H9 (cell line): ENCODE data around the gene LSM7. TPM values are rescaled to one million over a fixed set of nuclear protein-coding genes. Genes with fewer than 3 reads are reported as not detected.

Experiments used
- DNase-seq: peaks from one replicate; pipeline ENCODE4 v3.0.0-alpha.2; 2017
- H2AFZ ChIP-seq: one replicate; pipeline ENCODE4 v1.6.1; 2013; ENCODE audit warnings: mild to moderate bottlenecking, low read length, control low read depth, moderate library complexity
- H2AK5ac ChIP-seq: 2 replicates; pipeline ENCODE4 v1.6.1; 2013; ENCODE audit warnings: low read length, control low read depth, mixed read lengths; ENCODE audit not compliant: insufficient read length
- H2BK120ac ChIP-seq: one replicate; pipeline ENCODE4 v1.6.1; 2013; ENCODE audit warnings: low read depth, mild to moderate bottlenecking, low read length, control low read depth, inconsistent platforms; ENCODE audit not compliant: poor library complexity, severe bottlenecking
- H2BK12ac ChIP-seq: 2 replicates; pipeline ENCODE4 v1.6.1; 2013; ENCODE audit warnings: low read length, control low read depth, mixed read lengths, low read depth; ENCODE audit not compliant: insufficient read length
- H2BK15ac ChIP-seq: 2 replicates; pipeline ENCODE4 v1.6.1; 2013; ENCODE audit warnings: low read depth, low read length, control low read depth
- H2BK20ac ChIP-seq: one replicate; pipeline ENCODE4 v1.6.1; 2013; ENCODE audit warnings: low read depth, mild to moderate bottlenecking, low read length, control low read depth, inconsistent platforms; ENCODE audit not compliant: poor library complexity, severe bottlenecking
- H2BK5ac ChIP-seq: 2 replicates; pipeline ENCODE4 v1.6.1; 2013; ENCODE audit warnings: low read length, control low read depth, mixed read lengths; ENCODE audit not compliant: insufficient read length
- H3K14ac ChIP-seq: 2 replicates; pipeline ENCODE4 v1.6.1; 2013; ENCODE audit warnings: low read length, control low read depth; ENCODE audit not compliant: insufficient read depth
- H3K18ac ChIP-seq: 2 replicates; pipeline ENCODE4 v1.6.1; 2013; ENCODE audit warnings: low read depth, mild to moderate bottlenecking, mixed read lengths, low read length, control low read depth; ENCODE audit not compliant: insufficient read length
- H3K23ac ChIP-seq: 2 replicates; pipeline ENCODE4 v1.6.1; 2013; ENCODE audit warnings: low read length, control low read depth, mixed read lengths, low read depth; ENCODE audit not compliant: insufficient read length
- H3K23me2 ChIP-seq: 2 replicates; pipeline ENCODE4 v1.6.1; 2013; ENCODE audit warnings: low read depth, mild to moderate bottlenecking, mixed read lengths, low read length, control low read depth; ENCODE audit not compliant: insufficient read length, poor library complexity, severe bottlenecking
- H3K27ac ChIP-seq: 2 replicates; pipeline ENCODE4 v1.5.1; 2013; ENCODE audit warnings: low read length, control low read depth, mixed read lengths, low read depth; ENCODE audit not compliant: insufficient read length
- H3K27me3 ChIP-seq: 2 replicates; pipeline ENCODE4 v1.6.1; 2013; ENCODE audit warnings: low read length, control low read depth, inconsistent platforms; ENCODE audit not compliant: insufficient read depth
- H3K4ac ChIP-seq: 2 replicates; pipeline ENCODE4 v1.6.1; 2013; ENCODE audit warnings: low read depth, mild to moderate bottlenecking, control low read depth, inconsistent platforms, low read length, moderate library complexity
- H3K4me1 ChIP-seq: 2 replicates; pipeline ENCODE4 v1.6.1; 2013; ENCODE audit warnings: low read length, control low read depth, inconsistent platforms; ENCODE audit not compliant: insufficient read depth
- H3K4me2 ChIP-seq: 2 replicates; pipeline ENCODE4 v1.6.1; 2013; ENCODE audit warnings: low read length, control low read depth, mixed read lengths; ENCODE audit not compliant: insufficient read length, insufficient read depth
- H3K56ac ChIP-seq: 2 replicates; pipeline ENCODE4 v1.6.1; 2013; ENCODE audit warnings: low read depth, mild to moderate bottlenecking, mixed read lengths, low read length, control low read depth; ENCODE audit not compliant: insufficient read length
- H3K79me1 ChIP-seq: 2 replicates; pipeline ENCODE4 v1.6.1; 2013; ENCODE audit warnings: low read depth, mild to moderate bottlenecking, moderate library complexity, low read length, control low read depth, inconsistent platforms; ENCODE audit not compliant: insufficient read depth, poor library complexity, severe bottlenecking
- H3K79me2 ChIP-seq: 2 replicates; pipeline ENCODE4 v1.6.1; 2013; ENCODE audit warnings: low read length, control low read depth, inconsistent platforms; ENCODE audit not compliant: insufficient read depth
- H3K9ac ChIP-seq: 2 replicates; pipeline ENCODE4 v1.6.1; 2013; ENCODE audit warnings: low read length, control low read depth, mixed read lengths; ENCODE audit not compliant: insufficient read length; ENCODE audit errors: extremely low read depth
- H3K9me3 ChIP-seq: one replicate; pipeline ENCODE4 v1.6.1; 2013; ENCODE audit warnings: low read depth, low read length, inconsistent platforms; ENCODE audit not compliant: control insufficient read depth
- H3T11ph ChIP-seq: one replicate; pipeline ENCODE4 v1.6.1; 2013; ENCODE audit warnings: mild to moderate bottlenecking, low read length, control low read depth, inconsistent platforms
- H4K20me1 ChIP-seq: one replicate; pipeline ENCODE4 v1.6.1; 2013; ENCODE audit not compliant: control insufficient read depth, insufficient read length, insufficient read depth
- H4K5ac ChIP-seq: 2 replicates; pipeline ENCODE4 v1.6.1; 2013; ENCODE audit warnings: low read depth, mild to moderate bottlenecking, mixed read lengths, low read length, control low read depth; ENCODE audit not compliant: insufficient read length
- H4K8ac ChIP-seq: replicated peaks from 2 replicates; pipeline ENCODE4 v1.6.1; 2013; ENCODE audit warnings: low read length, control low read depth, mixed read lengths, low read depth; ENCODE audit not compliant: insufficient read length
- H4K91ac ChIP-seq: 2 replicates; pipeline ENCODE4 v1.6.1; 2013; ENCODE audit warnings: low read depth, mild to moderate bottlenecking, moderate library complexity, mixed read lengths, low read length, control low read depth; ENCODE audit not compliant: insufficient read length
- H3K27ac Mint-ChIP-seq, 3 experiments: 2 replicates in 2 of 3; 3 replicates in 1 of 3; pipeline ENCODE4 v1.8.0; 2020 to 2021; ENCODE audit warnings: mixed read lengths in 3 of 3, mild to moderate bottlenecking in 1 of 3, moderate library complexity in 1 of 3
- H3K27me3 Mint-ChIP-seq: 2 replicates; pipeline ENCODE4 v1.8.0; 2021; ENCODE audit warnings: low read depth, mild to moderate bottlenecking, moderate library complexity, mixed read lengths
- H3K36me3 Mint-ChIP-seq, 3 experiments: 2 replicates in 2 of 3; 3 replicates in 1 of 3; pipeline ENCODE4 v1.8.0; 2020 to 2021; ENCODE audit warnings: low read depth in 3 of 3, mixed read lengths in 3 of 3; ENCODE audit not compliant: insufficient read depth in 1 of 3
- H3K4me1 Mint-ChIP-seq, 2 experiments: 2 replicates each; pipeline ENCODE4 v1.8.0; 2020; ENCODE audit warnings: mixed read lengths in 2 of 2
- H3K4me3 Mint-ChIP-seq, 2 experiments: 2 replicates in 1 of 2; 3 replicates in 1 of 2; pipeline ENCODE4 v1.8.0; 2020 to 2021; ENCODE audit warnings: mild to moderate bottlenecking in 2 of 2, mixed read lengths in 2 of 2, moderate library complexity in 1 of 2
- H3K9me3 Mint-ChIP-seq, 2 experiments: 2 replicates in 1 of 2; 3 replicates in 1 of 2; pipeline ENCODE4 v1.8.0; 2020; ENCODE audit warnings: mild to moderate bottlenecking in 2 of 2, mixed read lengths in 2 of 2, moderate library complexity in 1 of 2
- WGBS: extraction: QIAGEN DNeasy Blood & Tissue Kit; methylation state at CpG from one replicate; pipeline ENCODE4 v1.1.7; 2013; ENCODE audit warnings: missing lambda C conversion rate, low lambda C conversion rate, mixed read lengths; ENCODE audit not compliant: insufficient read length; ENCODE audit errors: extremely low coverage; 5-methylcytosine and 5-hydroxymethylcytosine counted together
- total RNA-seq: library from RNA; stranded (reverse); gene quantifications from 2 replicates; pipeline ENCODE4 v1.2.1, GENCODE V29; 2021
- TF ChIP-seq, protein P1 (sequence below): fragments of 200-600 bp; sonication (generic); conservative IDR thresholded peaks from 3 replicates; pipeline ENCODE4 v1.8.0; 2021; ENCODE audit warnings: antibody characterized with exemption, mild to moderate bottlenecking

The LSM7 gene
- total RNA-seq, 1 experiment from 2014 or later, result 187 TPM

DNA sequence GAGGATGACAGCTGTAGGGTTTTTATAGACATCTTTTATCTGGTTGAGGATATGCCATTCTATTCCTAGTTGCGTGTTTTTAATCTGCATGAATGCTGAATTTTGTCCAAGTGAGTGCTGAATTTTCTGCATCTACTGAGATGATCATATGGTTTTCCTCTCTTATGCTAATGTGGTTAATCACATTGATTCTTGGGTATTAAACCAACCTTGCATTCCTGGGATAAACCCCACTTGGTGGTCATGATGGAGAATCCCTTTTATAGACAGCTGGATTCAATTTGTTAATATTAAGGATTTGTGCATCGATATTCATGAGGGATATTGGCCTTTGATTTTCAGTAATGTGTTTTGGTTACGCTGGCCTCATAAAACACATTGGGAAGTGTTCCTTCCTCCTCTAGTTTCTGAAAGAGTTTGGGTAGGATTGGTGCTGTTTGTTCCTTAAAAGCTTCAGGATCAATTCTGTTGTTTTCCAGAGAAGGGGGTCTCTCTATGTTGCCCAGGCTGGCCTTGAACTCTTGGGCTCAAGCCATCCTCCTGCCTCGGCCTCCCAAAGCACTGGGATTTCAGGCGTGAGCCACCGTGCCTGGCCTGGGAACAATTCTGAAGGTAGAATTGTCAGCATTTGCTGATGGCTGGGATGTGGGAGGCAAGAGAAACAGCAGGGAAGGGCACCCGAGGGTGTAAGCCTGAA lies 13.1 kb downstream of the LSM7 start:
- no peak overlapping the region for H2AFZ ChIP-seq
- no peak overlapping the region for H2BK12ac ChIP-seq
- no peak overlapping the region; a peak in 1 of 7 replicates for H3K27ac Mint-ChIP-seq
- H3K27me3 Mint-ChIP-seq, result peaks cover 39% of the 10 kb centered on the region
- no peaks in the 10 kb centered on the region for H3K79me1 ChIP-seq
- H3K9ac ChIP-seq, result no peak overlapping the region
- H2AK5ac ChIP-seq, result no peak overlapping the region
- H3T11ph ChIP-seq, result no peak overlapping the region
- no peak overlapping the region for H3K4me3 Mint-ChIP-seq
- no peaks in the 10 kb centered on the region for H3K27me3 ChIP-seq
- H4K8ac ChIP-seq, result no peak overlapping the region
- H4K91ac ChIP-seq, result no peak overlapping the region
- no peak overlapping the region for H3K27ac ChIP-seq
- TF ChIP-seq, protein P1, sequence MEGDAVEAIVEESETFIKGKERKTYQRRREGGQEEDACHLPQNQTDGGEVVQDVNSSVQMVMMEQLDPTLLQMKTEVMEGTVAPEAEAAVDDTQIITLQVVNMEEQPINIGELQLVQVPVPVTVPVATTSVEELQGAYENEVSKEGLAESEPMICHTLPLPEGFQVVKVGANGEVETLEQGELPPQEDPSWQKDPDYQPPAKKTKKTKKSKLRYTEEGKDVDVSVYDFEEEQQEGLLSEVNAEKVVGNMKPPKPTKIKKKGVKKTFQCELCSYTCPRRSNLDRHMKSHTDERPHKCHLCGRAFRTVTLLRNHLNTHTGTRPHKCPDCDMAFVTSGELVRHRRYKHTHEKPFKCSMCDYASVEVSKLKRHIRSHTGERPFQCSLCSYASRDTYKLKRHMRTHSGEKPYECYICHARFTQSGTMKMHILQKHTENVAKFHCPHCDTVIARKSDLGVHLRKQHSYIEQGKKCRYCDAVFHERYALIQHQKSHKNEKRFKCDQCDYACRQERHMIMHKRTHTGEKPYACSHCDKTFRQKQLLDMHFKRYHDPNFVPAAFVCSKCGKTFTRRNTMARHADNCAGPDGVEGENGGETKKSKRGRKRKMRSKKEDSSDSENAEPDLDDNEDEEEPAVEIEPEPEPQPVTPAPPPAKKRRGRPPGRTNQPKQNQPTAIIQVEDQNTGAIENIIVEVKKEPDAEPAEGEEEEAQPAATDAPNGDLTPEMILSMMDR, result no peak
- no peak overlapping the region for H3K18ac ChIP-seq
- no peak overlapping the region for H3K56ac ChIP-seq
- H2BK15ac ChIP-seq, result no peak overlapping the region
- H3K79me2 ChIP-seq, result no peaks in the 10 kb centered on the region
- no peaks in the 10 kb centered on the region for H3K4me1 ChIP-seq
- no peaks in the 10 kb centered on the region for H3K23me2 ChIP-seq
- no peak overlapping the region for H3K23ac ChIP-seq
- no peak overlapping the region for H3K4me2 ChIP-seq
- H2BK120ac ChIP-seq, result no peak overlapping the region
- no peaks in the 10 kb centered on the region for H4K20me1 ChIP-seq
- H3K36me3 Mint-ChIP-seq, result no peaks in the 10 kb centered on the region
- H3K4me1 Mint-ChIP-seq, result peaks cover 10 to 21% of the 10 kb centered on the region in 2 experiments
- no peak for DNase-seq
- no CpG with 5 or more reads among the region's 7 CpGs for WGBS
- H4K5ac ChIP-seq, result no peak overlapping the region
- peaks cover 0 to 9% of the 10 kb centered on the region in 2 experiments; a peak in 3 of 5 replicates for H3K9me3 Mint-ChIP-seq
- H2BK5ac ChIP-seq, result no peak overlapping the region
- H3K9me3 ChIP-seq, result no peaks in the 10 kb centered on the region
- H3K14ac ChIP-seq, result no peak overlapping the region
- H3K4ac ChIP-seq, result no peak overlapping the region
- no peak overlapping the region for H2BK20ac ChIP-seq
